ENCODE data around the gene SPHKAP.
"Not testable (repeated sequence)": the region's sequence is repeated elsewhere in the genome, so short reads cannot be mapped to it uniquely, and the experiment has no call there.

SPHKAP gene

GRCh38 chr2:228076695-228077094 is 104.8 kb downstream of the SPHKAP start:
- H3K27ac ChIP-seq (ENCODE audit: extremely low read depth, low read depth, low read length); H3K9me3 ChIP-seq (ENCODE audit: control insufficient read depth, insufficient read depth, low read depth, low read length); H3K36me3 ChIP-seq (ENCODE audit: control insufficient read depth in 2 of 2, insufficient read depth in 1 of 2, low read length in 2 of 2); H3K4me1 ChIP-seq (ENCODE audit: control insufficient read depth, insufficient read depth, low read length); CTCF ChIA-PET; POLR2A ChIA-PET; H3K4me3 ChIP-seq (ENCODE audit: low read depth, low read length): not testable (repeated sequence)

GRCh38 chr2:228072669-228073068 is 108.8 kb downstream of the SPHKAP start:
- no peaks in the 10 kb centered on the region for H3K9me3 ChIP-seq (ENCODE audit: control insufficient read depth, insufficient read depth, low read depth, low read length)
- no peaks in the 10 kb centered on the region for H3K4me1 ChIP-seq (ENCODE audit: control insufficient read depth, insufficient read depth, low read length)
- CTCF ChIA-PET = interaction anchor here (0.6 kb wide), 1 partner anchor 400 kb away, joined by 3 read pairs; no protein-coding TSS in a partner anchor

More at GRCh38 chr2:228072669-228073068, 108.8 kb downstream of the SPHKAP start:
- Histone ChIP-seq H3K36me3 (ENCODE audit: control insufficient read depth in 2 of 2, insufficient read depth in 1 of 2, low read length in 2 of 2) (no peaks in the 10 kb centered on the region), H3K27ac (ENCODE audit: extremely low read depth, low read depth, low read length) (no peak overlapping the region), H3K4me3 (ENCODE audit: low read depth, low read length) (no peak overlapping the region)
- POLR2A ChIA-PET = no interaction called here
- TF ChIP-seq SP7 (tag by site-specific recombination; IDR thresholded peaks at IDR 0.05) (no peak), ZNF433 (tag by site-specific recombination; IDR thresholded peaks at IDR 0.05; ENCODE audit: low read depth) (no peak), ZNF629 (tag by site-specific recombination; IDR thresholded peaks at IDR 0.05) (no peak), HOXD13 (CRISPR knock-in tag; IDR thresholded peaks at IDR 0.05; ENCODE audit: borderline replicate concordance) (no peak), ELK4 (IDR thresholded peaks at IDR 0.05; ENCODE audit: borderline replicate concordance, low read depth, low read length) (no peak), ZBTB7A (tag by site-specific recombination; IDR thresholded peaks at IDR 0.05; ENCODE audit: low read depth) (no peak), ZNF518A (tag by site-specific recombination; conservative IDR thresholded peaks at IDR 0.05; ENCODE audit: low read depth) (no peak), ZNF600 (tag by site-specific recombination; IDR thresholded peaks at IDR 0.05) (no peak), MEIS1 (CRISPR knock-in tag; IDR thresholded peaks at IDR 0.05; ENCODE audit: borderline replicate concordance) (no peak), ZBTB6 (tag by site-specific recombination; IDR thresholded peaks at IDR 0.05) (no peak), ZNF114 (tag by site-specific recombination; IDR thresholded peaks at IDR 0.05) (no peak)
- TF ChIP-seq, protein P1, sequence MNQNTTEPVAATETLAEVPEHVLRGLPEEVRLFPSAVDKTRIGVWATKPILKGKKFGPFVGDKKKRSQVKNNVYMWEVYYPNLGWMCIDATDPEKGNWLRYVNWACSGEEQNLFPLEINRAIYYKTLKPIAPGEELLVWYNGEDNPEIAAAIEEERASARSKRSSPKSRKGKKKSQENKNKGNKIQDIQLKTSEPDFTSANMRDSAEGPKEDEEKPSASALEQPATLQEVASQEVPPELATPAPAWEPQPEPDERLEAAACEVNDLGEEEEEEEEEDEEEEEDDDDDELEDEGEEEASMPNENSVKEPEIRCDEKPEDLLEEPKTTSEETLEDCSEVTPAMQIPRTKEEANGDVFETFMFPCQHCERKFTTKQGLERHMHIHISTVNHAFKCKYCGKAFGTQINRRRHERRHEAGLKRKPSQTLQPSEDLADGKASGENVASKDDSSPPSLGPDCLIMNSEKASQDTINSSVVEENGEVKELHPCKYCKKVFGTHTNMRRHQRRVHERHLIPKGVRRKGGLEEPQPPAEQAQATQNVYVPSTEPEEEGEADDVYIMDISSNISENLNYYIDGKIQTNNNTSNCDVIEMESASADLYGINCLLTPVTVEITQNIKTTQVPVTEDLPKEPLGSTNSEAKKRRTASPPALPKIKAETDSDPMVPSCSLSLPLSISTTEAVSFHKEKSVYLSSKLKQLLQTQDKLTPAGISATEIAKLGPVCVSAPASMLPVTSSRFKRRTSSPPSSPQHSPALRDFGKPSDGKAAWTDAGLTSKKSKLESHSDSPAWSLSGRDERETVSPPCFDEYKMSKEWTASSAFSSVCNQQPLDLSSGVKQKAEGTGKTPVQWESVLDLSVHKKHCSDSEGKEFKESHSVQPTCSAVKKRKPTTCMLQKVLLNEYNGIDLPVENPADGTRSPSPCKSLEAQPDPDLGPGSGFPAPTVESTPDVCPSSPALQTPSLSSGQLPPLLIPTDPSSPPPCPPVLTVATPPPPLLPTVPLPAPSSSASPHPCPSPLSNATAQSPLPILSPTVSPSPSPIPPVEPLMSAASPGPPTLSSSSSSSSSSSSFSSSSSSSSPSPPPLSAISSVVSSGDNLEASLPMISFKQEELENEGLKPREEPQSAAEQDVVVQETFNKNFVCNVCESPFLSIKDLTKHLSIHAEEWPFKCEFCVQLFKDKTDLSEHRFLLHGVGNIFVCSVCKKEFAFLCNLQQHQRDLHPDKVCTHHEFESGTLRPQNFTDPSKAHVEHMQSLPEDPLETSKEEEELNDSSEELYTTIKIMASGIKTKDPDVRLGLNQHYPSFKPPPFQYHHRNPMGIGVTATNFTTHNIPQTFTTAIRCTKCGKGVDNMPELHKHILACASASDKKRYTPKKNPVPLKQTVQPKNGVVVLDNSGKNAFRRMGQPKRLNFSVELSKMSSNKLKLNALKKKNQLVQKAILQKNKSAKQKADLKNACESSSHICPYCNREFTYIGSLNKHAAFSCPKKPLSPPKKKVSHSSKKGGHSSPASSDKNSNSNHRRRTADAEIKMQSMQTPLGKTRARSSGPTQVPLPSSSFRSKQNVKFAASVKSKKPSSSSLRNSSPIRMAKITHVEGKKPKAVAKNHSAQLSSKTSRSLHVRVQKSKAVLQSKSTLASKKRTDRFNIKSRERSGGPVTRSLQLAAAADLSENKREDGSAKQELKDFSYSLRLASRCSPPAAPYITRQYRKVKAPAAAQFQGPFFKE (tag by site-specific recombination; IDR thresholded peaks at IDR 0.05; ENCODE audit: borderline replicate concordance) = no peak
- TF ChIP-seq, protein P2, sequence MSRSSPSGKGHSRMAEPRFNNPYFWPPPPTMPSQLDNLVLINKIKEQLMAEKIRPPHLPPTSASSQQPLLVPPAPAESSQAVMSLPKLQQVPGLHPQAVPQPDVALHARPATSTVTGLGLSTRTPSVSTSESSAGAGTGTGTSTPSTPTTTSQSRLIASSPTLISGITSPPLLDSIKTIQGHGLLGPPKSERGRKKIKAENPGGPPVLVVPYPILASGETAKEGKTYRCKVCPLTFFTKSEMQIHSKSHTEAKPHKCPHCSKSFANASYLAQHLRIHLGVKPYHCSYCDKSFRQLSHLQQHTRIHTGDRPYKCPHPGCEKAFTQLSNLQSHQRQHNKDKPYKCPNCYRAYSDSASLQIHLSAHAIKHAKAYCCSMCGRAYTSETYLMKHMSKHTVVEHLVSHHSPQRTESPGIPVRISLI (tag by site-specific recombination; IDR thresholded peaks at IDR 0.05) = no peak
- TF ChIP-seq, protein P3, sequence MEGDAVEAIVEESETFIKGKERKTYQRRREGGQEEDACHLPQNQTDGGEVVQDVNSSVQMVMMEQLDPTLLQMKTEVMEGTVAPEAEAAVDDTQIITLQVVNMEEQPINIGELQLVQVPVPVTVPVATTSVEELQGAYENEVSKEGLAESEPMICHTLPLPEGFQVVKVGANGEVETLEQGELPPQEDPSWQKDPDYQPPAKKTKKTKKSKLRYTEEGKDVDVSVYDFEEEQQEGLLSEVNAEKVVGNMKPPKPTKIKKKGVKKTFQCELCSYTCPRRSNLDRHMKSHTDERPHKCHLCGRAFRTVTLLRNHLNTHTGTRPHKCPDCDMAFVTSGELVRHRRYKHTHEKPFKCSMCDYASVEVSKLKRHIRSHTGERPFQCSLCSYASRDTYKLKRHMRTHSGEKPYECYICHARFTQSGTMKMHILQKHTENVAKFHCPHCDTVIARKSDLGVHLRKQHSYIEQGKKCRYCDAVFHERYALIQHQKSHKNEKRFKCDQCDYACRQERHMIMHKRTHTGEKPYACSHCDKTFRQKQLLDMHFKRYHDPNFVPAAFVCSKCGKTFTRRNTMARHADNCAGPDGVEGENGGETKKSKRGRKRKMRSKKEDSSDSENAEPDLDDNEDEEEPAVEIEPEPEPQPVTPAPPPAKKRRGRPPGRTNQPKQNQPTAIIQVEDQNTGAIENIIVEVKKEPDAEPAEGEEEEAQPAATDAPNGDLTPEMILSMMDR (tag by site-specific recombination; IDR thresholded peaks at IDR 0.05) = no peak

Measured in HEK293 (cell line).